PFSK-1 (cell line): ENCODE measurements around the gene INSL6. TPM values are rescaled to one million over a fixed set of nuclear protein-coding genes. Genes with fewer than 3 reads are reported as not detected.

Experiments used
- FOXP2 ChIP-seq: optimal IDR thresholded peaks from 2 replicates; pipeline ENCODE3; 2011; ENCODE audit warnings: borderline replicate concordance, control low read depth, inconsistent platforms; ENCODE audit not compliant: insufficient read depth; ENCODE audit errors: extremely low read length, extremely low read depth
- POLR2AphosphoS5 ChIP-seq: IDR thresholded peaks from 2 replicates; pipeline ENCODE4 v1.6.1; 2012; ENCODE audit warnings: low read depth, mild to moderate bottlenecking, control low read depth, low read length, moderate library complexity
- SIN3A ChIP-seq: IDR thresholded peaks from 2 replicates; pipeline ENCODE4 v1.6.1; 2012; ENCODE audit warnings: mild to moderate bottlenecking, low read length, moderate library complexity, borderline replicate concordance; ENCODE audit not compliant: insufficient read depth
- TAF1 ChIP-seq: IDR thresholded peaks from 2 replicates; pipeline ENCODE4 v1.6.1; 2012; ENCODE audit warnings: low read length, control low read depth, borderline replicate concordance; ENCODE audit not compliant: insufficient read depth
- polyA plus RNA-seq: library from polyadenylated mRNA; unstranded; fragments of >200 nt; gene quantifications from one replicate; pipeline ENCODE4 v1.2.1, GENCODE V29; 2012; ENCODE audit warnings: low read depth, missing spikeins; ENCODE audit not compliant: insufficient read length
- TF ChIP-seq, protein P1 (sequence below), 2 experiments: IDR thresholded peaks; 2 replicates each; pipeline versions ENCODE4 v1.6.1 to v1.8.0; 2011 to 2012; ENCODE audit warnings: low read depth in 2 of 2, low read length in 2 of 2, control low read depth in 1 of 2, inconsistent platforms in 1 of 2, mild to moderate bottlenecking in 1 of 2, moderate library complexity in 1 of 2; ENCODE audit not compliant: insufficient read depth in 1 of 2

Gene INSL6, protein sequence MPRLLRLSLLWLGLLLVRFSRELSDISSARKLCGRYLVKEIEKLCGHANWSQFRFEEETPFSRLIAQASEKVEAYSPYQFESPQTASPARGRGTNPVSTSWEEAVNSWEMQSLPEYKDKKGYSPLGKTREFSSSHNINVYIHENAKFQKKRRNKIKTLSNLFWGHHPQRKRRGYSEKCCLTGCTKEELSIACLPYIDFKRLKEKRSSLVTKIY
- polyA plus RNA-seq: not detected

DNA sequence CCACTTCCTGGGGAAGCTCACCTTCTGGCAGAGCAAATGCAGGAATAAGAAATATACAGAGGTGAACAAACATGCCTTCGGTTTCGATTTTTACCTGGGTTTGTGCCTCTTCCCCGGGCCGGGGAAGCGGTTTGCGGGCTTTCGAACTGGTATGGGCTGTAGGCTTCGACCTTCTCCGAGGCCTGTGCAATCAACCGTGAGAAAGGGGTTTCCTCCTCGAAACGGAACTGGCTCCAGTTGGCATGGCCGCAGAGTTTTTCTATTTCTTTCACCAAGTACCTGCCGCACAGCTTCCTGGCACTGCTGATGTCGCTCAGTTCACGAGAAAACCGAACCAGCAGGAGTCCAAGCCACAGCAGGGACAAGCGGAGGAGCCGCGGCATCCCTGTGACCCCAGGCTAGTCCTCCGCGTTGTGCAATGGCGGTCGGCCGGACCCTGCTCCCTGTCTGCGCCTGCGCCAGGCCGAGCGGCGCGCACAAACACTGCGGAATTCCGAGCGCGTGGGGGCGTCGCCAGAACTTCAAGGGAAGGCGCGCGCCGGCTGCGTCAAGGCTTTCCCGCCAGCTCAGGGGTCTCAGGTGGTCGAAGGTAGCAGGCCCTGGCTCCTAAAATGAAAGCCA is at the start of gene INSL6:
Gene INSL6, minus strand, starts transcription at position 420 of the 621 bp plus-strand sequence. Its CDS starts 37 bp downstream, at position 383.
- TF ChIP-seq FOXP2 (no peak), SIN3A (no peak), TAF1 (no peak), POLR2AphosphoS5 (no peak)
- TF ChIP-seq, protein P1, sequence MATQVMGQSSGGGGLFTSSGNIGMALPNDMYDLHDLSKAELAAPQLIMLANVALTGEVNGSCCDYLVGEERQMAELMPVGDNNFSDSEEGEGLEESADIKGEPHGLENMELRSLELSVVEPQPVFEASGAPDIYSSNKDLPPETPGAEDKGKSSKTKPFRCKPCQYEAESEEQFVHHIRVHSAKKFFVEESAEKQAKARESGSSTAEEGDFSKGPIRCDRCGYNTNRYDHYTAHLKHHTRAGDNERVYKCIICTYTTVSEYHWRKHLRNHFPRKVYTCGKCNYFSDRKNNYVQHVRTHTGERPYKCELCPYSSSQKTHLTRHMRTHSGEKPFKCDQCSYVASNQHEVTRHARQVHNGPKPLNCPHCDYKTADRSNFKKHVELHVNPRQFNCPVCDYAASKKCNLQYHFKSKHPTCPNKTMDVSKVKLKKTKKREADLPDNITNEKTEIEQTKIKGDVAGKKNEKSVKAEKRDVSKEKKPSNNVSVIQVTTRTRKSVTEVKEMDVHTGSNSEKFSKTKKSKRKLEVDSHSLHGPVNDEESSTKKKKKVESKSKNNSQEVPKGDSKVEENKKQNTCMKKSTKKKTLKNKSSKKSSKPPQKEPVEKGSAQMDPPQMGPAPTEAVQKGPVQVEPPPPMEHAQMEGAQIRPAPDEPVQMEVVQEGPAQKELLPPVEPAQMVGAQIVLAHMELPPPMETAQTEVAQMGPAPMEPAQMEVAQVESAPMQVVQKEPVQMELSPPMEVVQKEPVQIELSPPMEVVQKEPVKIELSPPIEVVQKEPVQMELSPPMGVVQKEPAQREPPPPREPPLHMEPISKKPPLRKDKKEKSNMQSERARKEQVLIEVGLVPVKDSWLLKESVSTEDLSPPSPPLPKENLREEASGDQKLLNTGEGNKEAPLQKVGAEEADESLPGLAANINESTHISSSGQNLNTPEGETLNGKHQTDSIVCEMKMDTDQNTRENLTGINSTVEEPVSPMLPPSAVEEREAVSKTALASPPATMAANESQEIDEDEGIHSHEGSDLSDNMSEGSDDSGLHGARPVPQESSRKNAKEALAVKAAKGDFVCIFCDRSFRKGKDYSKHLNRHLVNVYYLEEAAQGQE (IDR thresholded peaks at IDR 0.05; ENCODE audit: insufficient read depth in 1 of 2, low read depth in 2 of 2, low read length in 2 of 2): no peak

DNA sequence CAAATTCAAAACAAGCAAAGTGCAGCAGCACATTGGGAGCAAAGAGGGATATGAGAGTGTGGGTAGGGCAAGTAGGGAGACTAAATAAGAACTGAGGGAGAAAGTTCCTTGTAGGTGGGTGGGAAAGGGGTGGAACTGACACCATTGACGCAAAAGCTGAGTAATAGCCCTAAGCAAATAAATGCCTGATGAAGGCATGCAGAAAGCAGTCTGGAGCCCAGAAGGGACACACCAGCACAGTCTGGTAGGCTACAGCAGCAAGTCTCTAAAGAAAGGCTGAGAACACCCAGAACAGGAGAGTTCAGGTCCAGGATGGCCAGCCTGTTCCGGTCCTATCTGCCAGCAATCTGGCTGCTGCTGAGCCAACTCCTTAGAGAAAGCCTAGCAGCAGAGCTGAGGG is 45.8 kb upstream of the INSL6 start, which contains the start of gene INSL4:
Gene INSL4, plus strand, starts transcription at position 208 of the 400 bp plus-strand sequence. Its CDS starts 105 bp downstream, at position 313.
- TF ChIP-seq POLR2AphosphoS5: no peak
- TF ChIP-seq, protein P1 (IDR thresholded peaks at IDR 0.05; ENCODE audit: insufficient read depth in 1 of 2, low read depth in 2 of 2, low read length in 2 of 2): no peak
- TF ChIP-seq SIN3A: no peak
- no peak for TF ChIP-seq FOXP2

DNA sequence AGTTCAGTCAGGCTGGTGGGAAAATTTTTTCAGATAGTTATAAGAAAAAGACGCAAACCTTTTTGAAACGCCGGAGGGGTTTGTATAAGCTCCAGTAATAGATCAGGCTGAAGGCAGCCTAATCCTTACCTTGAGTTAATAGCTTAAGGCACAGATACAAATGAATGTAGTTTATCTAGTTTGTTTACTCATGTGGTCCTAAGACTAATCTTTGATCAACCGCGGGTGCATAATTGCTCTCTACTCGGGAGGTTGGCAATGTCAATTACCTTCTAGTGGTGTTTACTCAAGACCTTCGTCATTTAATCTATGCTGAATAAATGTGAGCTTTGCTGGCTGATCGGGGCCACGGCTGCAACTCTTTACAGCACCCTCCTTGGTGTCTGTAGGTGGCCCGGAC is 45.1 kb upstream of the INSL6 start:
- TF ChIP-seq FOXP2 (no peak), SIN3A (no peak), POLR2AphosphoS5 (no peak), TAF1 (no peak)
- TF ChIP-seq, protein P1 (IDR thresholded peaks at IDR 0.05; ENCODE audit: insufficient read depth in 1 of 2, low read depth in 2 of 2, low read length in 2 of 2): no peak

DNA sequence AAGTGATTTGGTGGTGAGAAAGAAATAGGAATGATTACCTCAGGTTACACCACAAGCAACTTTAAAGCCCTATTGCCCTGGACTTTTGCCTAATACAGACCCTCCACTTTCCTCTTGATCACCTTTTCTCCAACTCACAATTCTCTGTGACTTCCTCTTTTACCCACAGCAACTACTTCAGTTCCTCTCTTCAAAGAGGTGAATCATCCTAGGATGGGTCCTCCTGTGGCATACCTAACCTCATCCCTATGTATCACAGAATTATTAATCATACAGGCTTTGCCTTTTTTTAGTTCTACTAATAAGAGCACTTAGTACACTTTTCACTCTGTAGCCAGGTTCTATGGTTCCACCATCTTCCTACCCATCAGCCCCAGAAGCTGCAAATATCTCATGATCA is 19.6 kb upstream of the INSL6 start:
- no peak for TF ChIP-seq POLR2AphosphoS5
- TF ChIP-seq TAF1: no peak
- no peak for TF ChIP-seq FOXP2
- no peak for TF ChIP-seq SIN3A
- TF ChIP-seq, protein P1 (IDR thresholded peaks at IDR 0.05; ENCODE audit: insufficient read depth in 1 of 2, low read depth in 2 of 2, low read length in 2 of 2): no peak

DNA sequence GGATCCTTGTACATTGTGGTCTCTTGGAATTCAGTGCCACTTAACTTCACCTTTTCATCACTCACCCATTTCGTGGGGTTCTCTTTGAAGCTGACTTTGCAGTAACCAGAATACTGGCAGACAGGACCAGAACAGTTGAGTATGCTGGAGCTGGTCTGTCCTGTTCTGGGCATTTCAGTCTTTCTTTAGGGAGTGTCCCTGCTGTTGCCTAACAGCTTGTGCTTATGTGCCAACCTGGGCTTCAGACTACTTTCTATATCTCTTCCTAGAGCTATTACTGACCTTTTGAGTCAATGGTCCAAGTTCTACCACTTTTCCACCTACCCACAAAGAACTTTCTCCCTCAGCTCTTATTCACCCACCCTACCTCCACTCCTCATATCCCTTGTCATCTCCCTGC is 10.0 kb upstream of the INSL6 start:
- no peak for TF ChIP-seq FOXP2
- no peak for TF ChIP-seq POLR2AphosphoS5
- TF ChIP-seq, protein P1 (IDR thresholded peaks at IDR 0.05; ENCODE audit: insufficient read depth in 1 of 2, low read depth in 2 of 2, low read length in 2 of 2): no peak
- TF ChIP-seq SIN3A: no peak
- no peak for TF ChIP-seq TAF1
